ENCODE measurements around the gene ERMARD. TPM values are rescaled to one million over a fixed set of nuclear protein-coding genes. Genes with fewer than 3 reads are reported as not detected.

Gene ERMARD
- total RNA-seq, 1 experiment from 2014 or later, result 17.7 TPM

DNA sequence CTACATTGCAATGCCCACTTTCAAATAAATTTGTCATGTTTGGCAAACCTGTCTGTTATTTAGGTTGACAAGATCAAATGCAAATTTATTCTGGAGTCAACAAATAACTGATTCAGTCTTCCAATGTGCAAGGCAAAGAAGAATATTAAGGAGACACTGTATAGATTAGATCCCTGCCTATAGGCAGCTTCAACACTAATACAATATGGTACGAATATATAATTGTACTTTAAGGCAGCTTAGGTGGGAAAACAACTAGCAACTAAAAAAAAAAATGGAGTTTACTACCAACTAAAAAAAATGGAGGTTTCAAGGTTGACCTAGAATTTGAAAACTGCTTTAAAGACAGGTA, 25.4 kb upstream of the ERMARD start:
- CTCF ChIA-PET, result interaction anchor here (1.0 kb wide), 1 partner anchor 29 kb away, joined by 3 read pairs; no protein-coding TSS in a partner anchor

DNA sequence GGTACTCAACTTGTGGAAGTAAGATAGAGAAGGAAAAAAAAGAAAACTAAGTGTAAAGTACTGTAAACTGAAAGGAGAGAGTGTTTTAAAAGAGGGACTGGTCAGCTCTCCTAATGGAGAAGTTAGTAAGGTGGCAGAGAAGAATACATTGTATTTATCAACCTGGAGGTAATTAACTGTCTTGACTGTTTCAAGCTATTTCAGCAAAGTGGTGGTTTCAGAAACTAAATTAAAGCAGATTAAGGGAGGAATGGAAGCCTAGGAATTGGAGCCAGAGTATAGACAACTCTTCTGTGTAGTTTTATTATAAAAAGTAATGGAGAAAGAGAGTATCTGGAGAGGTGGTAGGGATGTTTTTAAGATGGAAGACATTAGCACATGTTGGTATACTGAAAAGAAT, 24.5 kb upstream of the ERMARD start:
- POLR2A ChIA-PET, result no interaction called here
- Mint-ChIP-seq H3K27me3 (ENCODE audit: low read depth) (peaks cover 8% of the 10 kb centered on the region), H3K9me3 (no peaks in the 10 kb centered on the region), H3K4me1 (peaks cover 29% of the 10 kb centered on the region), H3K4me3 (no peak overlapping the region), H3K27ac (no peak overlapping the region), H3K36me3 (no peaks in the 10 kb centered on the region)
- no peak for DNase-seq (ENCODE audit: low spot score)
- TF ChIP-seq ETV6 (CRISPR knock-in tag; IDR thresholded peaks at IDR 0.05), result no peak
- TF ChIP-seq, protein P1, sequence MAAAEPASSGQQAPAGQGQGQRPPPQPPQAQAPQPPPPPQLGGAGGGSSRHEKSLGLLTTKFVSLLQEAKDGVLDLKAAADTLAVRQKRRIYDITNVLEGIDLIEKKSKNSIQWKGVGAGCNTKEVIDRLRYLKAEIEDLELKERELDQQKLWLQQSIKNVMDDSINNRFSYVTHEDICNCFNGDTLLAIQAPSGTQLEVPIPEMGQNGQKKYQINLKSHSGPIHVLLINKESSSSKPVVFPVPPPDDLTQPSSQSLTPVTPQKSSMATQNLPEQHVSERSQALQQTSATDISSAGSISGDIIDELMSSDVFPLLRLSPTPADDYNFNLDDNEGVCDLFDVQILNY (CRISPR knock-in tag; IDR thresholded peaks at IDR 0.05), result no peak
- no peak for TF ChIP-seq TEAD1 (CRISPR knock-in tag; IDR thresholded peaks at IDR 0.05)
- CTCF ChIA-PET, result no interaction called here
- no peak for ATAC-seq

More for the DNA sequence above, 25.4 kb upstream of the ERMARD start:
- Mint-ChIP-seq H3K36me3 (no peaks in the 10 kb centered on the region), H3K4me3 (peak overlapping the region; percentile 81), H3K4me1 (peaks cover 35% of the 10 kb centered on the region), H3K27me3 (ENCODE audit: low read depth) (peaks cover 8% of the 10 kb centered on the region), H3K27ac (peak overlapping the region; percentile 57; the same call in 1 of the 2 replicates), H3K9me3 (no peaks in the 10 kb centered on the region)
- TF ChIP-seq IRF2 (CRISPR knock-in tag; IDR thresholded peaks at IDR 0.05; ENCODE audit: borderline replicate concordance, low read depth) (no peak), KAT7 (CRISPR knock-in tag; IDR thresholded peaks at IDR 0.05; ENCODE audit: borderline replicate concordance) (no peak)
- TF ChIP-seq, protein P2, sequence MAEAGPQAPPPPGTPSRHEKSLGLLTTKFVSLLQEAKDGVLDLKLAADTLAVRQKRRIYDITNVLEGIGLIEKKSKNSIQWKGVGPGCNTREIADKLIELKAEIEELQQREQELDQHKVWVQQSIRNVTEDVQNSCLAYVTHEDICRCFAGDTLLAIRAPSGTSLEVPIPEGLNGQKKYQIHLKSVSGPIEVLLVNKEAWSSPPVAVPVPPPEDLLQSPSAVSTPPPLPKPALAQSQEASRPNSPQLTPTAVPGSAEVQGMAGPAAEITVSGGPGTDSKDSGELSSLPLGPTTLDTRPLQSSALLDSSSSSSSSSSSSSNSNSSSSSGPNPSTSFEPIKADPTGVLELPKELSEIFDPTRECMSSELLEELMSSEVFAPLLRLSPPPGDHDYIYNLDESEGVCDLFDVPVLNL (CRISPR knock-in tag; IDR thresholded peaks at IDR 0.05; ENCODE audit: borderline replicate concordance, low read depth), result no peak
- DNase-seq (ENCODE audit: low spot score), result no peak
- no peak for ATAC-seq
- POLR2A ChIA-PET, result interaction anchor here (1.2 to 2.4 kb wide), 2 partner anchors 25 to 26 kb away, joined by 6 to 14 read pairs; partner anchors contain the start of genes C6orf120, DYNLT2, ERMARD and WDR27

DNA sequence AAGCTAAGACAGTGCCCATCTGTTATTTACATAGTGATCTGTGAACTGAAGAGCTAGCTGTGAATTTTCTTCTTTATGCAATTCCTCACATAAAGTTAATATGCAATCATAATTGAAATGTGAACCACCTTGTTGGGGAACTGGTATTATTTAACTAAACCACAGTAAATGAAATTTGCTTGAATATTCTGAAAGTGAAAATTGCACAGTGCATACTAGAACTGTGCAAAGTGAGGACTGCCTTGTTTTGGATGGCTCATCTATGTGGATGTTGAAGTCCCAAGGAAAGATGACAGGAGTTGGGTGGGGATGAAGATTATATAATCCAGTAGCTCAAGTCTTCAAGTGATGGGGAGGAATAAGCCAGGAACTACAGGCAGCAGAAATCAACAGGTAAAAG, 21.5 kb upstream of the ERMARD start:
- ATAC-seq, result no peak
- Mint-ChIP-seq H3K4me3 (no peak overlapping the region), H3K4me1 (peaks cover 17% of the 10 kb centered on the region), H3K27ac (no peak overlapping the region), H3K27me3 (ENCODE audit: low read depth) (peaks cover 8% of the 10 kb centered on the region), H3K9me3 (no peaks in the 10 kb centered on the region; the same call in 1 of the 2 replicates), H3K36me3 (no peaks in the 10 kb centered on the region)
- ChIA-PET CTCF (no interaction called here), POLR2A (no interaction called here)
- DNase-seq (ENCODE audit: low spot score), result no peak
- TF ChIP-seq ZSCAN18 (CRISPR knock-in tag; IDR thresholded peaks at IDR 0.05), result no peak
- TF ChIP-seq RELA (CRISPR knock-in tag; IDR thresholded peaks at IDR 0.05; ENCODE audit: borderline replicate concordance), result no peak
- TF ChIP-seq FOXP1 (CRISPR knock-in tag; IDR thresholded peaks at IDR 0.05; ENCODE audit: borderline replicate concordance), result no peak
- no peak for TF ChIP-seq ERG (CRISPR knock-in tag; IDR thresholded peaks at IDR 0.05)

- POLR2A ChIA-PET, result no interaction called here
- Mint-ChIP-seq H3K27me3 (ENCODE audit: low read depth) (peaks cover 14% of the 10 kb centered on the region), H3K27ac (no peak overlapping the region), H3K36me3 (no peaks in the 10 kb centered on the region), H3K4me3 (no peak overlapping the region), H3K9me3 (no peaks in the 10 kb centered on the region; the same call in 1 of the 2 replicates), H3K4me1 (peaks cover 5% of the 10 kb centered on the region)
- DNase-seq (ENCODE audit: low spot score) (no peak), ATAC-seq (peak; percentile 51; the same call in 1 of the 2 replicates)
- CTCF ChIA-PET, result no interaction called here
- TF ChIP-seq CREB1 (CRISPR knock-in tag; IDR thresholded peaks at IDR 0.05), result no peak
- TF ChIP-seq ZNF423 (CRISPR knock-in tag; IDR thresholded peaks at IDR 0.05), result no peak
- TF ChIP-seq ZNF281 (CRISPR knock-in tag; IDR thresholded peaks at IDR 0.05), result no peak
- no peak for TF ChIP-seq NR3C1 (CRISPR knock-in tag; conservative IDR thresholded peaks at IDR 0.05; ENCODE audit: low read depth)
- TF ChIP-seq ZNF532 (CRISPR knock-in tag; IDR thresholded peaks at IDR 0.05; ENCODE audit: borderline replicate concordance), result no peak
These were observed 13.0 kb upstream of the ERMARD start for GRCh38 chr6:169738204-169738975.

Measured in WTC11 (cell line).